ENCODE measurements around the gene PAPSS1. TPM values are rescaled to one million over a fixed set of nuclear protein-coding genes. Genes with fewer than 3 reads are reported as not detected.

Gene PAPSS1
- 10 to 100 TPM; 30.8 to 54.1 (median 36.0) TPM for total RNA-seq

- Histone ChIP-seq H3K4me3 (peak within 1 kb of the TSS; percentile 77 to 95 (median 91)), H3K27ac (peak within 1 kb of the TSS; percentile 85 to 95 (median 92)), H3K4me1 (peaks cover 0 to 42% (median 9%) of the 10 kb centered on the region in 3 donors), H3K27me3 (no peaks in the 10 kb centered on the region), H3K36me3 (no peaks in the 10 kb centered on the region), H3K9me3 (no peaks in the 10 kb centered on the region)
- DNase-seq: peak; percentile 73
- TF ChIP-seq POLR2A (IDR thresholded peaks at IDR 0.05): peak in 3 of 4 donors; percentile 49 to 80 (median 63)
- TF ChIP-seq, protein P1, sequence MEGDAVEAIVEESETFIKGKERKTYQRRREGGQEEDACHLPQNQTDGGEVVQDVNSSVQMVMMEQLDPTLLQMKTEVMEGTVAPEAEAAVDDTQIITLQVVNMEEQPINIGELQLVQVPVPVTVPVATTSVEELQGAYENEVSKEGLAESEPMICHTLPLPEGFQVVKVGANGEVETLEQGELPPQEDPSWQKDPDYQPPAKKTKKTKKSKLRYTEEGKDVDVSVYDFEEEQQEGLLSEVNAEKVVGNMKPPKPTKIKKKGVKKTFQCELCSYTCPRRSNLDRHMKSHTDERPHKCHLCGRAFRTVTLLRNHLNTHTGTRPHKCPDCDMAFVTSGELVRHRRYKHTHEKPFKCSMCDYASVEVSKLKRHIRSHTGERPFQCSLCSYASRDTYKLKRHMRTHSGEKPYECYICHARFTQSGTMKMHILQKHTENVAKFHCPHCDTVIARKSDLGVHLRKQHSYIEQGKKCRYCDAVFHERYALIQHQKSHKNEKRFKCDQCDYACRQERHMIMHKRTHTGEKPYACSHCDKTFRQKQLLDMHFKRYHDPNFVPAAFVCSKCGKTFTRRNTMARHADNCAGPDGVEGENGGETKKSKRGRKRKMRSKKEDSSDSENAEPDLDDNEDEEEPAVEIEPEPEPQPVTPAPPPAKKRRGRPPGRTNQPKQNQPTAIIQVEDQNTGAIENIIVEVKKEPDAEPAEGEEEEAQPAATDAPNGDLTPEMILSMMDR (IDR thresholded peaks at IDR 0.05): no peak
- WGBS, 2 donors: 0% methylated on average over 9 to 14 of the region's 90 CpGs
- intact Hi-C loops (cut with DNase I): no loop called here
These were observed at the start of gene PAPSS1 for GRCh38 chr4:107719922-107720722. Gene PAPSS1 (minus strand): TSS chr4:107720234. CDS start chr4:107720179, 55 bp downstream.

DNA sequence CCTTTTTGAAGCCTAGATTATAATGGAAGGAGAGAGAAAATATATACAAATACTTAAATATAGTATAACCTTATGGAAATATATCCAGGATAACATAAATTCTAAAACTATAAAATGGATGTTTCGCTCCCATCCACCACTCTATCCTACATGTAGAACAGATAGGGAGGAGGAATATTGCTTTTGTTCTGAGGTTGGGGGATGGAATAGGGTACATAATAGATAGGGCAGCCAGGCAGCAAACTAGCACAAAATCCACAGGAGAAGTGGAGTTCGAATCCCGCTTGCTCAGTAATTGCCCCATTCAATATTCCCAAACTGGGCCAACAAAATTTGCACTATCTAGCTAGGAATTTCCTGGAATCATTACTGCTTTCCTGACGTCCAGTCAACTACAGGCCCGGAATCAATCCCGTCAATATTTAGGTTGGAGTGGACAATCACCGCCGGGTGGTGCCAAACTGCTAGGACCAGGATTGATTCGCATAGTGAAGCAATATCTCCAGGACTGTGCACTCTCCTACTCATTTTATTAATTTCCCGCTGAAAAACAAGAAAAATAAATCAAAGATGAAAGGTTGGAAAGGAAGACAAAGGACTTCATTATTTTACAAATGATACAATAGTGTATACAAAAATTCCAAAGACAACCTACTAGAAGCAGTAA lies 40.4 kb upstream of the PAPSS1 start:
- WGBS, 2 donors: 79% methylated on average over 10 of the region's 10 CpGs
- Histone ChIP-seq H3K36me3 (no peaks in the 10 kb centered on the region), H3K27me3 (no peaks in the 10 kb centered on the region), H3K9me3 (no peaks in the 10 kb centered on the region), H3K4me3 (no peak overlapping the region), H3K27ac (no peak overlapping the region), H3K4me1 (no peaks in the 10 kb centered on the region)
- TF ChIP-seq, protein P1 (IDR thresholded peaks at IDR 0.05): peak in 1 of 6 experiments; percentile 8
- TF ChIP-seq POLR2A (IDR thresholded peaks at IDR 0.05): no peak
- DNase-seq: no peak
- intact Hi-C loops (cut with DNase I): no loop called here

GRCh38 chr4:107757864-107758476 lies 37.9 kb upstream of the PAPSS1 start:
- no peaks in the 10 kb centered on the region for H3K27me3 ChIP-seq
- H3K4me1 ChIP-seq: no peaks in the 10 kb centered on the region
- no peak overlapping the region for H3K4me3 ChIP-seq
- intact Hi-C loops (cut with DNase I): loop anchor here (2.0 kb wide), 1 partner anchor 157 kb away; no protein-coding TSS in a partner anchor
- WGBS, 2 donors: 29 to 43% methylated on average over 2 of the region's 2 CpGs
- no peaks in the 10 kb centered on the region for H3K36me3 ChIP-seq
- no peak overlapping the region for H3K27ac ChIP-seq
- no peaks in the 10 kb centered on the region for H3K9me3 ChIP-seq
- no peak for DNase-seq
- TF ChIP-seq, protein P1 (IDR thresholded peaks at IDR 0.05): peak in 5 of 6 experiments; percentile 46 to 77 (median 62)
- no peak for TF ChIP-seq POLR2A (IDR thresholded peaks at IDR 0.05)

DNA sequence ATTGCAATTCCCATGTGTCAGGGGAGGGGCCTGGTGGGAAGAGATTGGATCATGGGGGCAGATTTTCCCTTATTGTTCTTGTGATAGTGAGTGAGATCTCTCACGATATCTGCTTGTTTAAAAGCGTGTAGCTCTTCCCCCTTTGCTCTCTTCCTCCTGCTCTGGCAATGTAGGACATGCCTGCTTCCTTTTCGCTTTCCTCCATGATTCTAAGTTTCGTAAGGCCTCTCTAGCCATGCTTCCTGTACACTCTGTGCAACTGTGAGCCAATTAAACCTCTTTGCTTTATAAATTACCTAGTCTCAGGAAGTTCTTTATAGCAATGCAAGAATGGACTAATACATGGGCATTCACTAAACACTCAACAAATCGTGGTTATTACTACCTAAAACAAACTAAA lies 37.2 kb upstream of the PAPSS1 start:
- Histone ChIP-seq H3K9me3 (no peaks in the 10 kb centered on the region), H3K4me3 (no peak overlapping the region), H3K27ac (no peak overlapping the region), H3K36me3 (no peaks in the 10 kb centered on the region), H3K27me3 (no peaks in the 10 kb centered on the region), H3K4me1 (no peaks in the 10 kb centered on the region)
- WGBS, 2 donors: 75 to 76% methylated on average over 5 of the region's 5 CpGs
- intact Hi-C loops (cut with DNase I): loop anchor here (2.0 kb wide), 1 partner anchor 158 kb away; no protein-coding TSS in a partner anchor
- TF ChIP-seq POLR2A (IDR thresholded peaks at IDR 0.05): no peak
- TF ChIP-seq, protein P1 (IDR thresholded peaks at IDR 0.05): no peak
- DNase-seq: no peak

All from esophagus squamous epithelium (tissue), 5 donors.